ENCODE results near the gene TARBP1.

The TARBP1 gene

DNA sequence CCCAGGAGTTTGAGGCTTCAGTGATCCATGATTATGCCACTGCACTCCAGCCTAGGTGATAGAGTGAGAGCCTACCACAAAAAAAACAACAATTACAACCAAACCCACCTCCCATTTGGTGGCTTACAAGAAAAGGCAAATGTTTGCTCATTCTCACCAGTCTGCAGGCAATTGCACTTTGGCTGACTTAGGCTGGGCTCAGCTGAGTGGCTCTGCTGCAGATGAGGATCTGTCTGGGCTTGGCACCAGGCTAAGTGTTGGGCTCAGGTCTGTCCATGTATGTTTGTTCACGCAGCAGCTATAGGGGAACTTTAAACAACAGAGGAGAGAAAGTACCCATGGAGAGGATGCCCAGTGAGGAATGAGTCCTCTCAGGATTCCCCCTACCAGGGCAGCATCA lies 133.7 kb downstream of the TARBP1 start:
- no peak for DNase-seq (ENCODE audit: low spot score)

DNA sequence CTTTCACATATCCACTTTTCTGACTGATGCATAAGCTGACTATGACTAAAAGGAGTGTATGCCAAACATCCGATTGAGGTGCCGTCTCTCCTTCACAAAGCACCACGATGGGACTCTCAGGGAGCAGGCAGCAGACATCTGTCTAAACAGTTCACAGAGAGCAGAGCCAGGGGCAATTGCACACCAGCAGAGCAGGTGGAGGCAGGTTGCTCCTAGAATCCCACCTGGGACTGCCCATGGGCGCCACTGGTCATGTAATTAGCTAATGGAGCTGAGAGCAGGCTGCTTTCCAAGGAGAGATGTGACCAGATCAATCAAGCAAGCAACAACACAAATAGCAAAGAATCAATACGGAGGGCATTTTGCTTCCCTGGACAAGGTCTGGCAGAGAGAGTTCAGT lies 136.2 kb downstream of the TARBP1 start:
- DNase-seq (ENCODE audit: low spot score) = no peak
